ENCODE measurements around the gene MAP1S.
A peak's percentile ranks its signal among the peaks of the same experiment; 100 is the strongest.

The MAP1S gene

DNA sequence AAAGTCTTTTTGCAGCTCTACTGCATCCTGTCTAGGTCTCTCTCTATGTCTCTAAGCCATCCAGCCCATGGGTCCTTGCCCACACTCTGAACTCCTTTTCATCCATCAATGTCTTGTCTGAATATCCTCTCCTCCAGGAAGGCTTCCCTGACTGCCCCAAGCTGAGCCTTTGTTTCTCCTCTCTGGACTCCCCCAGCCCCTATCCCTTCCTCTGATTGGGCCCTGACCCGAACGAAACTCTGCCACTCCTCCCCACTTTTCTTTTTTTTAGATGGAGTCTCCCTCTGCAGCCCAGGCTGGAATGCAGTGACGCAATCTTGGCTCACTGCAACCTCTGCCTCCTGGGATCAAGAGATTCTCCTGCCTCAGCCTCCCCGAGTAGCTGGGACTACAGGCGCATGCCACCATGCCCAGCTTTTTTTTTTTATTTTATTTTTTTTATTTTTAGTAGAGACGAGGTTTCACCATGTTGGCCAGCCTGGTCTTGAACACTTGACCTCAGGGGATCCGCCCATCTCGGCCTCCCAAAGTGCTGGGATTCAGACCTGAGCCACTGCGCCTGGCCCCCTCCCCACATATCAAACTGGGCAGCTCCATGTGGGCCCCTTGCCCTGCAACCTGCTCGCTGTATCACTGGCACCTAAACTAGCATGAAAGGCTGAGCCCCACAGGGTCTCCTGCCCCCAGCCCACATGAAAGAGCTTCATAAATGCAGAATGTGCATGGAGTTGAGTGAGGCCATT lies 30.3 kb upstream of the MAP1S start:
- no peak for DNase-seq

DNA sequence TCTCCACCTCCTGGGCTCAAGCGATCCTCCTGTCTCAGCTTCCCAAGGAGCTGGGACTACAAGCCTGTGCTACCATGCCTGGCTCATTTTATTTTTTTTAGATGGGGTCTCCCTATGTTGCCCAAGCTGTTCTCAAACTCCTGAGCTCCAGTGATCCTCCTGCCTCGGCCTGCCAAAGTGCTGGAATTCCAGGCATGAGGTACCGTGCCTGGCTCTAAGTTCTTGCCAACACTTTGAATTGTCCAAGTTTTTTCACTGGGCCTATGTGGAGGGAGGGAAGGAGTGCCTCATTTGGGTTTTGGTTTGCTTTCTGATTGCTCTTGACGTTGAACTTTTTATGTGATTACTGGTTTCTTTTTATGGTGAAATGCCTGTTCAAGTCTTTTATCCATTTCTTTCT lies 26.7 kb upstream of the MAP1S start:
- DNase-seq: no peak

DNA sequence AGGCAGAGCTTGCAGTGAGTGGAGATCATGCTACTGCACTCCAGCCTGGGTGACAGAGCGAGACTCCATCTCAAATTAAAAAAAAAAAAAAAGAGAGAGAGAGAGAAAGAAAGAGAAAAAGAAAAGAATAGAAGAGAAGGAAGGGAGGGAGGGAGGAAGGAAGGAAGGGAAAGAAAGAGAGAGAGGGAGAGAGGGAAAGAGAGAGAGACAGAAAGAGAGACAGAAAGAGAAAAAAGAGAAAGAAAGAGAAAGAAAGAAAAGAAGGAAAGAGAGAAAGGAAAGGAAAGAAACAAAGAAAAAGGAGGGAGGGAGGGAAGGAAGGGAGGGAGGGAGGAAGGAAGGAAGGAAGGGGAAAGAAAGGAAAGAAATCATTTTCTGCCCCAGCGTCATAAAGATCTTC lies 24.1 kb upstream of the MAP1S start:
- no peak for DNase-seq

DNA sequence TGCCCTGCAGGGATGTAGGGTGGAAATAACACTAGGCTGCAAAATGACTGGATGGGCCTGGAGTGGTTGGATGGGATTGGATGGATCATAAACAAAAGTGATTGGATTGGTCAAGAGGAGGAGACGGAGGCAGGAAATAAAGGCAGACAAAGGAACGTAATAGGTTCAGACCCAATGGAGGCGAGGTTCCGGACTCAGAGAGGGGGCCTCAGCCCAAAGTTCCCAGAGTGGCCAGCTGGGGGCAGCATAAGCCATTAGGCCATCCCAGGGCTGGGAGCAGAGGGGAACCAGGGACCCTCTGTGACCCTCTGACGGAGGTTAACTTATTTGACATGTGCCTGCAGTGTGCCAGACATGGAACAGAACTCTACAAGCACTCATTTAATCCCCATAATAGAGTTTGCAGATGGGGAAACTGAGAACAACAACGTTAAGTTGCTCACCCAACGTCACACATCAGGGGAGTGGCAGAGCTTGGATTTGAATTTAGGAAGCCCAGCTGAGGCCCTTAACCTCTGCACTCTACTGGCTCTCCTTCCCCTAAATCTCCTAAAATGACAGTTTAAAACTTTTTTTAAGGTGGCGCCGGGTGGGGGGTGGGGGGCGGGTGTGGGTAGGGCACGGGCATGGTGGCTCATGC lies 15.3 kb upstream of the MAP1S start:
- DNase-seq: no peak

GRCh38 chr19:17706750-17707181 lies 12.5 kb upstream of the MAP1S start:
- DNase-seq: peak; percentile 41

DNA sequence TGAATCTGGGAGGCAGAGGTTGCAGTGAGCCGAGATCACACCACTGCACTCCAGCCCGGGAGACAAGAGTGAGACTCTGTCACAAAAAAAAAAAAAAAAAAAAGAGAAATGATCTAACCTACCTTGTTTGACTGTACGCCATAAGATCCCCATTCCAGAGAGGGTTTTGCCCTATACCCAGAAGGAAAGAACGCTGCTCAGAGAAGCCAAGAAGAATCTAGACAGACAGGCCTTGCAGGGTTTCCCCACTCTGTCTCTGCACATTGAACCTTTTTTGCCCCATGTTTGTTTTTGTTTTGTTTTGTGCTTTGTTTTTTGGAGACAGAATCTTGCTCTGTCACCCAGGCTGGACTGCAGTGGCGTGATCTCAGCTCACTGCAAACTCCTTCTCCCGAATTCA lies 7.4 kb upstream of the MAP1S start:
- no peak for DNase-seq

GRCh38 chr19:17716309-17716929 lies 2.9 kb upstream of the MAP1S start:
- DNase-seq: no peak

DNA sequence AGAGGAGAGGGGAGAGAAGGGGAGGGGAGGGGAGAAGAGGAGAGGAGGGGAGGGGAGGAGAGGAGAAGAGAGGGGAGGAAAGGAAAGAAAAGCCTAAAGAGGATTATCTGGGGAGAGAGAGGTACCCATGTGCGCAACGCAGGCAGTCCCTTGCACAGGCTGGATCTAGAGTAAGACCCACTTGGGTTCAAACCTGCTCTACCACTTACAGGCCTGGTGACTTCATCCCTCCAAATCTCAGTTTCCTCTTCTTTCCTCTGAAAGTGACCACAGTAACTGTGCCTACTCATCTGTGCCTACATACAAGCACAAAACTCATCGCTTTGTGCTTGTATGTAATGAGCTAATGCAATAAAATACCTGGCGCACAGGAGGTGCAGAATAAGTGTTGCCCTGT lies 732 bp upstream of the MAP1S start:
- DNase-seq: no peak

DNA sequence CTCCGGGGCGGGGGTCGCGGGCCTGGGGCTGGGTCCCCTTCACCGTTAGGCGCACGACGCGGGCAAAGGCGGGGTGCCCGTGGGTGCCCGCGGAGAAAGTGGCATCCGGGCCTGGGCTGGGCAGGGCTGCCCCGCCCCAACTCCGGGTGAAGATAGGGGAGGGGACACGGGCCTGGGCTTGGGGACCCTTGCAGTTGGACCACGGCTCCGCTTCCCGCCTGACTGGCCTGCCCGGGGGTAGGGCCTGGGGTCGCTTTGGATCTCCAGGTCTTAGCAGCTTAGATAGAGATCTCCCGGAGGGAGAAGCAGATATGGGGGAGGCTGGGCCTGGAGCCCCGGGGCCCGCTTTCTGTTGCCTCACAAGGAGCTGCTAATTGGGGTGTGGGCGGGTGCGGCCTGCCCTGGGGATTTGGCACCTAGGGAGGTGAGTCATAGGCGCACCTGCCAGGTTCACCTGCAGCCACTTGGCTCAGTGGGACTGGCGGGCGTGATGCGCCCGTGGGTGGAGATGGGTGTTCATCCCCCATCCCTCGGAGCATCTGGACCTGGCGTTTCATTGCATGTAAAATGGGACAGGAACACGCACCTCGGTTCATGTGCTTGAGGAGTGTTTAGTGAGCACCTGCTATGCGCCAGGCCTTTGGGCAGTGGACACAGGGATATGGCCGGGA lies 585 bp downstream of the MAP1S start:
- DNase-seq: no peak

DNA sequence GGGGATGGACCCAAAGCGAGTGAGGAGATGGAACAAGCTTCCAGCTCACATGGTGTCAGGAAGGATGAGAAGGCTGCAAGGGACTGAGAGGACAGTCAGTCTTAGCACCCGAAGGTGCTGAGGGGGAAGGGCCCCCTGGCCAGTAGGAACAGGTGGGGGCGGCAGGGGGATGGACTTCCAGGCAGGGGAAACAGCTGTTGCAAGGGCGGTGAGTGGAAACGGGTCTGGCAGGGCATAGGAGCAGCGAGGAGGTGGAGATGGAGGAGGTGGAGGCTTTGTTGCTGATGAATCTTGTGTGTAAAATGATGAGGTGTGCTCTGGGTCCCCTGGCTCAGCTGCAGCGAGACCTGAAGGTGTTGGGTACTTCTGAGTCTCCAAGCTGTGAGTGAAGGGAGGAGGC lies 1.2 kb downstream of the MAP1S start:
- DNase-seq: no peak

DNA sequence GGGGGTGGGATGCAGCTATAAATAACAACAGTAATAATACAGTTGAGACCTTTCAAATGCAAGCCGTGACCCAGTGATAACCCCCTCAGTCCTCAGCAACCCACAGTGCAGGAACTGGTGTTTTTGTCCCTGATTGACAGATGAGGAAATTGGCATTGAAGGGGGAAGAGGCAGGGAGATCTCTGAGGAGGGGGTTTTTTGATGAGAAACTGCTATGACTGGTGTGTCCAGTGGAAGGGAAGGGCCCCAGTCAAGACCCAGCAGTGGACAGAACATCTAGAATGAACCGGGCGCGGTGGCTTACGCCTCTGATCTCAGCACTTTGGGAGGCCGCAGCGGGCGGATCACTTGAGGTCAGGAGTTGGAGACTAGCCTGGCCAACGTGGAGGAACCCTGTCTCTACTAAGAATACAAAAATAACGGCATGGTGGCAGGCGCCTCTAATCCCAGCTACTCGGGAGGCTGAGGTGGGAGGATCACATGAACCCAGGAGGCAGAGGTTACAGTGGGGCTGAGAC lies 1.9 kb downstream of the MAP1S start:
- no peak for DNase-seq

- no peak for DNase-seq
Measured at GRCh38 chr19:17721821-17722220, 2.5 kb downstream of the MAP1S start.

DNA sequence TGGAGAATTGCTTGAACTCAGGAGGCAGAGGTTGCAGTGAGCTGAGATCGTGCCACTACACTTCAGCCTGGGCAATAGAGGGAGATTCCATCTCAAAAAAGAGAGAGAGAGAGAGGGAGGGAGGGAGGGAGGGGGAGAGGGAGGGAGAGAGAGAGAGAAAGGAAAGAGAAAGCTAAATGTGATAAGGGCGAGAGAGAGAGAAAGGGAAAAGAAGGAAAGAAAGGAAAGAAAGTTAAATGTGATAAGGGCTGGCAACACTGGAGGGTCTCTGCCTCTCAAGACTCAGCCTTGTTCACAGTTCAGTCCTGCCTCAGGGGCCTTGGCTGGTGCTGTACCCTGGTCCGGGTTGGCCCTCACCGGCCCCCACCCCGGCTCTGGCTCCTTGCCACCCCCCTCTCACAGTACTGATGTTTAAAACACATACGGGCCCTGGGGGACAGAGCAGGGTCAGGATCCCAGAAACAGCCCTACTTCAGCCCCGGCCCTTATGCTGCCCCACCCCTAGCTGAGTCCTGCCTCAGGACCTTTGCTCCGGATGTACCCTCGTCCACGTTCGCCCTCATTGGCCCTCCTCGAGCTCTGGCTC lies 3.5 kb downstream of the MAP1S start:
- DNase-seq: no peak

GRCh38 chr19:17724655-17725054 lies 5.4 kb downstream of the MAP1S start:
- no peak for DNase-seq

DNA sequence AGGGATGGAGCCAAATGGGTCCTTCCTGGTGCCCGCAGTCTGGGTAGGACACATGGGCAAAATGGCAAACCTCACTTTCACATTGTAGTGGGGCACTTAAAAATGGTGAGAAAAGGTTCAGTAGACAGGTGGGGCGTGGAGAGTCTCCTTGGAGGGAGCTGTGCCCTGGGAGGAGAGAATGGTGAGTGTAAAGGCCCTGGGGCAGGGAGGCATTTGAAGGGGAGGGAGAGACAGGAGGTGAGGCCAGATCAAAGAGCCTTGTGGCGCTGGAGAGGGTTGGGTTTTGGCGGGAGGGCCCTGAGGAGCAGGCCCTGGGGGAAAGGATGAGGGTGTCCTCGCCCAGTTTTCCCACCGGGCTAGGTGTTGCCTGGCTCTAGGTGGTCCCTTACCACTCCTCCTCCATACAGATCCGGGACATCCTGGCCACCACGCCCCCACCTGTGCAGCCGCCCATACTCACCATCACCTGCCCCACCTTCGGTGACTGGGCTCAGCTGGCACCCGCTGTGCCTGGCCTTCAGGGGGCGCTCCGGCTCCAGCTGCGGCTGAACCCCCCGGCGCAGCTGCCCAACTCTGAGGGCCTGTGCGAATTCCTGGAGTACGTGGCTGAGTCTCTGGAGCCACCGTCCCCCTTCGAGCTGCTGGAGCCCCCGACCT lies 6.3 kb downstream of the MAP1S start:
- DNase-seq: no peak

- DNase-seq: no peak
Measured at GRCh38 chr19:17726136-17726741, 7.0 kb downstream of the MAP1S start.

DNA sequence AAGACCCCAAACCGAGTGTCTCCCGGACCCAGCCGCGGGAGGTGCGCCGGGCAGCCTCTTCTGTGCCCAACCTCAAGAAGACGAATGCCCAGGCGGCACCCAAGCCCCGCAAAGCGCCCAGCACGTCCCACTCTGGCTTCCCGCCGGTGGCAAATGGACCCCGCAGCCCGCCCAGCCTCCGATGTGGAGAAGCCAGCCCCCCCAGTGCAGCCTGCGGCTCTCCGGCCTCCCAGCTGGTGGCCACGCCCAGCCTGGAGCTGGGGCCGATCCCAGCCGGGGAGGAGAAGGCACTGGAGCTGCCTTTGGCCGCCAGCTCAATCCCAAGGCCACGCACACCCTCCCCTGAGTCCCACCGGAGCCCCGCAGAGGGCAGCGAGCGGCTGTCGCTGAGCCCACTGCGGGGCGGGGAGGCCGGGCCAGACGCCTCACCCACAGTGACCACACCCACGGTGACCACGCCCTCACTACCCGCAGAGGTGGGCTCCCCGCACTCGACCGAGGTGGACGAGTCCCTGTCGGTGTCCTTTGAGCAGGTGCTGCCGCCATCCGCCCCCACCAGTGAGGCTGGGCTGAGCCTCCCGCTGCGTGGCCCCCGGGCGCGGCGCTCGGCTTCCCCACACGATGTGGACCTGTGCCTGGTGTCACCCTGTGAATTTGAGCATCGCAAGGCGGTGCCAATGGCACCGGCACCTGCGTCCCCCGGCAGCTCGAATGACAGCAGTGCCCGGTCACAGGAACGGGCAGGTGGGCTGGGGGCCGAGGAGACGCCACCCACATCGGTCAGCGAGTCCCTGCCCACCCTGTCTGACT lies 7.9 kb downstream of the MAP1S start:
- DNase-seq: no peak

DNA sequence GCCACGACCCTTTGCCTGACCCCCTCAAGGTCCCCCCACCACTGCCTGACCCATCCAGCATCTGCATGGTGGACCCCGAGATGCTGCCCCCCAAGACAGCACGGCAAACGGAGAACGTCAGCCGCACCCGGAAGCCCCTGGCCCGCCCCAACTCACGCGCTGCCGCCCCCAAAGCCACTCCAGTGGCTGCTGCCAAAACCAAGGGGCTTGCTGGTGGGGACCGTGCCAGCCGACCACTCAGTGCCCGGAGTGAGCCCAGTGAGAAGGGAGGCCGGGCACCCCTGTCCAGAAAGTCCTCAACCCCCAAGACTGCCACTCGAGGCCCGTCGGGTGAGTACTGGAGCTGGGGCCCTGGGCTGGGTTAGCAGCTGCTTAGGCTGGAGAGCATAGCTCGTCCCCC lies 8.6 kb downstream of the MAP1S start:
- DNase-seq: no peak

DNA sequence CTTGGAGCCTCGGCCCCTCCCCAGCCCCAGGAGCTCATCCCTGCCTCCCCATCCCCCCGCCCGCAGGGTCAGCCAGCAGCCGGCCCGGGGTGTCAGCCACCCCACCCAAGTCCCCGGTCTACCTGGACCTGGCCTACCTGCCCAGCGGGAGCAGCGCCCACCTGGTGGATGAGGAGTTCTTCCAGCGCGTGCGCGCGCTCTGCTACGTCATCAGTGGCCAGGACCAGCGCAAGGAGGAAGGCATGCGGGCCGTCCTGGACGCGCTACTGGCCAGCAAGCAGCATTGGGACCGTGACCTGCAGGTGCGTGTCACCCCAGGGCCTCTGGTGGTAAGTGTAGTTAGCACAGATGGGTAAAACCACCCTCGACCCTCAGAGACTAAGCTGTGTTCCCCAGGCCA lies 13.8 kb downstream of the MAP1S start:
- no peak for DNase-seq

DNA sequence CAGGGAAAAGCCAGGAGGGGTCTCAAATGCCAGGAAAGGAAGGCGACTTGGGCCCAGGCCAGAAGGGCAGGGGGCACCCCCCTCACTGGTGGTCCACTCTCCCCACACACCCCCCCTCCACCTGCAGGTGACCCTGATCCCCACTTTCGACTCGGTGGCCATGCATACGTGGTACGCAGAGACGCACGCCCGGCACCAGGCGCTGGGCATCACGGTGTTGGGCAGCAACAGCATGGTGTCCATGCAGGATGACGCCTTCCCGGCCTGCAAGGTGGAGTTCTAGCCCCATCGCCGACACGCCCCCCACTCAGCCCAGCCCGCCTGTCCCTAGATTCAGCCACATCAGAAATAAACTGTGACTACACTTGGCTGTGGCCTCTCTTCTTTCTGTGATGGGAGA lies 14.9 kb downstream of the MAP1S start:
- DNase-seq: no peak

- no peak for DNase-seq
Measured at GRCh38 chr19:17735410-17735809, 16.1 kb downstream of the MAP1S start.

Measured in fibroblast of skin of abdomen (primary cell).